SK-N-SH (cell line): ENCODE results near the gene MRGPRD. TPM values are rescaled to one million over a fixed set of nuclear protein-coding genes. Genes with fewer than 3 reads are reported as not detected.

Experiments
- CTCF ChIA-PET: fragments of 300-600, 350-600 bp; formaldehyde crosslinking; extraction: SDS; loops from one replicate; lab custom pipeline; 2021; lab: Yijun Ruan, JAX
- POLR2A ChIA-PET: fragments of 350-600 bp; sonication (Branson Sonifier 250); formaldehyde crosslinking; extraction: SDS; loops from one replicate; lab custom pipeline; 2020; ENCODE audit warnings: antibody characterized with exemption, inconsistent platforms; lab: Yijun Ruan, JAX
- DNase-seq: peaks from one replicate; pipeline ENCODE4 v3.0.0; 2012
- H2AFZ ChIP-seq: fragments of 200-600 bp; sonication (generic); 2 replicates; pipeline ENCODE4 v1.8.1; 2016; ENCODE audit warnings: antibody characterized with exemption, mild to moderate bottlenecking, low read depth
- H3F3A ChIP-seq: fragments of 200-600 bp; sonication (generic); replicated peaks from 2 replicates; pipeline ENCODE3; 2016; ENCODE audit warnings: antibody characterized with exemption, mild to moderate bottlenecking; ENCODE audit not compliant: insufficient read depth
- H3K27ac ChIP-seq, 2 experiments: fragments of 200-500 bp in 1 of 2; fragments of 200-600 bp in 1 of 2; sonication (Bioruptor generic) in 1 of 2; sonication (generic), shearing (Covaris generic) in 1 of 2; 2 replicates each; pipeline versions ENCODE4 v1.5.1 to v1.6.1; 2014 to 2016; ENCODE audit warnings: low read depth in 2 of 2, inconsistent platforms in 1 of 2, low read length in 1 of 2, mild to moderate bottlenecking in 1 of 2, mixed read lengths in 1 of 2
- H3K27me3 ChIP-seq: fragments of 200-600 bp; sonication (generic), shearing (Covaris generic); 2 replicates; pipeline ENCODE4 v1.6.1; 2016; ENCODE audit warnings: mixed run types; ENCODE audit not compliant: insufficient read depth
- H3K36me3 ChIP-seq, 2 experiments: fragments of 200-500 bp in 1 of 2; fragments of 200-600 bp in 1 of 2; sonication (Bioruptor generic) in 1 of 2; sonication (generic) in 1 of 2; replicated peaks in 1 of 2; 2 replicates each; pipeline versions ENCODE3 to v1.5.1; 2014 to 2016; ENCODE audit warnings: low read length in 1 of 2, mild to moderate bottlenecking in 1 of 2; ENCODE audit not compliant: insufficient read depth in 2 of 2, control insufficient read depth in 1 of 2
- H3K4me1 ChIP-seq, 2 experiments: fragments of 200-500 bp in 1 of 2; fragments of 200-600 bp in 1 of 2; sonication (Bioruptor generic) in 1 of 2; sonication (generic), shearing (Covaris generic) in 1 of 2; 2 replicates each; pipeline versions ENCODE4 v1.5.1 to v1.6.1; 2014 to 2016; ENCODE audit warnings: low read depth in 1 of 2, low read length in 1 of 2, mixed run types in 1 of 2; ENCODE audit not compliant: insufficient read depth in 2 of 2, control insufficient read depth in 1 of 2
- H3K4me2 ChIP-seq: fragments of 200-600 bp; sonication (generic), shearing (Covaris generic); 2 replicates; pipeline ENCODE4 v1.6.1; 2017; ENCODE audit warnings: mixed run types
- H3K4me3 ChIP-seq, 2 experiments: fragments of 200-500 bp in 1 of 2; fragments of 200-600 bp in 1 of 2; sonication (Bioruptor generic) in 1 of 2; sonication (generic), shearing (Covaris generic) in 1 of 2; 2 replicates each; pipeline versions ENCODE4 v1.5.1 to v1.8.1; 2014 to 2016; ENCODE audit warnings: low read depth in 2 of 2, inconsistent platforms in 1 of 2, low read length in 1 of 2, mild to moderate bottlenecking in 1 of 2, mixed read lengths in 1 of 2, moderate library complexity in 1 of 2
- H3K79me2 ChIP-seq: fragments of 200-600 bp; sonication (generic); 2 replicates; pipeline ENCODE4 v1.8.1; 2017; ENCODE audit warnings: mild to moderate bottlenecking; ENCODE audit not compliant: insufficient read depth
- H3K9ac ChIP-seq: fragments of 200-600 bp; sonication (generic); 2 replicates; pipeline ENCODE4 v1.6.1; 2017; ENCODE audit warnings: mixed run types
- H3K9me2 ChIP-seq: fragments of 200-600 bp; sonication (generic); 2 replicates; pipeline ENCODE4 v1.6.1; 2017; ENCODE audit warnings: mixed run types
- H3K9me3 ChIP-seq: fragments of 200-600 bp; sonication (generic); 2 replicates; pipeline ENCODE4 v1.6.1; 2017; ENCODE audit warnings: mixed run types, mild to moderate bottlenecking, moderate library complexity
- H4K20me1 ChIP-seq: fragments of 200-600 bp; sonication (generic); 2 replicates; pipeline ENCODE4 v1.6.1; 2017; ENCODE audit warnings: mild to moderate bottlenecking, mixed run types; ENCODE audit not compliant: insufficient read depth
- GABPA ChIP-seq: IDR thresholded peaks from 2 replicates; pipeline ENCODE4 v1.4.0; 2012; ENCODE audit warnings: low read depth, mild to moderate bottlenecking
- MAX ChIP-seq: IDR thresholded peaks from 2 replicates; pipeline ENCODE4 v1.4.0; 2012; ENCODE audit warnings: low read depth
- MEF2A ChIP-seq: IDR thresholded peaks from 2 replicates; pipeline ENCODE4 v1.4.0; 2012; ENCODE audit warnings: low read depth, borderline replicate concordance
- MXI1 ChIP-seq: IDR thresholded peaks from 2 replicates; pipeline ENCODE4 v1.6.1; 2012; ENCODE audit warnings: mild to moderate bottlenecking, low read depth, low read length, improper control_type of control experiment
- NFIC ChIP-seq: IDR thresholded peaks from 2 replicates; pipeline ENCODE4 v1.4.0; 2012; ENCODE audit warnings: borderline replicate concordance
- NRF1 ChIP-seq: IDR thresholded peaks from 2 replicates; pipeline ENCODE4 v1.6.1; 2012; ENCODE audit warnings: low read depth, mild to moderate bottlenecking, low read length
- PBX3 ChIP-seq: IDR thresholded peaks from 2 replicates; pipeline ENCODE4; 2012
- RAD21 ChIP-seq: IDR thresholded peaks from 2 replicates; pipeline ENCODE4 v1.6.1; 2012; ENCODE audit warnings: mild to moderate bottlenecking, low read length
- RCOR1 ChIP-seq: fragments of 150-350 bp; IDR thresholded peaks from 2 replicates; pipeline ENCODE4 v1.6.1; 2017; ENCODE audit warnings: antibody characterized with exemption, low read length
- REST ChIP-seq: IDR thresholded peaks from 2 replicates; pipeline ENCODE4 v1.6.1; 2012; ENCODE audit warnings: mild to moderate bottlenecking, low read depth, low read length, moderate library complexity
- RFX5 ChIP-seq: IDR thresholded peaks from 2 replicates; pipeline ENCODE4 v1.6.1; 2012; ENCODE audit warnings: mild to moderate bottlenecking, improper control_type of control experiment, low read length
- TAF1 ChIP-seq: IDR thresholded peaks from 2 replicates; pipeline ENCODE4 v1.6.1; 2012; ENCODE audit warnings: low read depth, mild to moderate bottlenecking, low read length, moderate library complexity, borderline replicate concordance
- TEAD4 ChIP-seq: IDR thresholded peaks from 2 replicates; pipeline ENCODE4 v1.4.0; 2012; ENCODE audit warnings: mild to moderate bottlenecking, borderline replicate concordance; ENCODE audit not compliant: insufficient read depth
- WGBS: methylation state at CpG from one replicate; pipeline ENCODE4 v1.1.6; 2017; ENCODE audit warnings: low lambda C conversion rate; 5-methylcytosine and 5-hydroxymethylcytosine counted together
- polyA plus RNA-seq, 3 experiments: library from polyadenylated mRNA; depleted of rRNA; stranded (reverse); fragments of >200 nt; gene quantifications; 2 replicates each; pipeline ENCODE4 v1.2.3, GENCODE V29; 2012
- TF ChIP-seq, protein P1 (sequence below): fragments of 150-350 bp; IDR thresholded peaks from 2 replicates; pipeline ENCODE4 v1.6.1; 2017; ENCODE audit warnings: antibody characterized with exemption, low read length, low read depth, borderline replicate concordance

The MRGPRD gene
- polyA plus RNA-seq, 1 of the 3 experiments (the other 2 are of a cell fraction) = not detected

- Histone ChIP-seq H3K27me3 (no peaks in the 10 kb centered on the region; the same call in 1 of the 2 replicates), H3K36me3 (no peaks in the 10 kb centered on the region), H3K4me1 (peaks cover 0 to 2% of the 10 kb centered on the region in 2 experiments; a peak in 1 of 4 replicates), H3K4me3 (no peak overlapping the region), H3K9me2 (no peaks in the 10 kb centered on the region), H3K9ac (no peak overlapping the region), H3K27ac (no peak overlapping the region), H4K20me1 (no peaks in the 10 kb centered on the region), H2AFZ (no peak overlapping the region), H3K9me3 (no peaks in the 10 kb centered on the region), H3K4me2 (no peak overlapping the region)
- 59% methylated on average over 8 of the region's 8 CpGs for WGBS
- ChIA-PET CTCF (interaction anchor here (1.4 kb wide), 1 partner anchor 75 kb away, joined by 4 read pairs; no protein-coding TSS in a partner anchor), POLR2A (no interaction called here)
- no peak for DNase-seq
- TF ChIP-seq RAD21 (no peak), RFX5 (no peak), TAF1 (no peak), MXI1 (no peak), MEF2A (no peak), GABPA (no peak)
- TF ChIP-seq, protein P1, sequence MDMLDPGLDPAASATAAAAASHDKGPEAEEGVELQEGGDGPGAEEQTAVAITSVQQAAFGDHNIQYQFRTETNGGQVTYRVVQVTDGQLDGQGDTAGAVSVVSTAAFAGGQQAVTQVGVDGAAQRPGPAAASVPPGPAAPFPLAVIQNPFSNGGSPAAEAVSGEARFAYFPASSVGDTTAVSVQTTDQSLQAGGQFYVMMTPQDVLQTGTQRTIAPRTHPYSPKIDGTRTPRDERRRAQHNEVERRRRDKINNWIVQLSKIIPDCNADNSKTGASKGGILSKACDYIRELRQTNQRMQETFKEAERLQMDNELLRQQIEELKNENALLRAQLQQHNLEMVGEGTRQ = no peak
- TF ChIP-seq, all 33 proteins: peak for 0
- no peaks in the 10 kb centered on the region for H3K79me2 ChIP-seq
- H3F3A ChIP-seq = no peaks in the 10 kb centered on the region
Observed at GRCh38 chr11:68969386-68969785, 11.4 kb downstream of the MRGPRD start.

GRCh38 chr11:68968306-68969250 is 12.2 kb downstream of the MRGPRD start:
- Histone ChIP-seq H3K27ac (no peak overlapping the region), H4K20me1 (no peaks in the 10 kb centered on the region), H3K4me2 (no peak overlapping the region), H3K9me3 (no peaks in the 10 kb centered on the region), H3F3A (no peaks in the 10 kb centered on the region), H3K9me2 (no peaks in the 10 kb centered on the region), H3K27me3 (no peaks in the 10 kb centered on the region; the same call in 1 of the 2 replicates), H3K4me3 (no peak overlapping the region), H3K79me2 (no peaks in the 10 kb centered on the region), H3K4me1 (peaks cover 0 to 2% of the 10 kb centered on the region in 2 experiments; a peak in 1 of 4 replicates), H2AFZ (no peak overlapping the region), H3K36me3 (no peaks in the 10 kb centered on the region), H3K9ac (no peak overlapping the region)
- no peak for TF ChIP-seq RCOR1
- TF ChIP-seq, protein P1 = no peak
- TF ChIP-seq MEF2A = no peak
- no peak for TF ChIP-seq NFIC
- TF ChIP-seq MAX = no peak
- no peak for TF ChIP-seq REST
- TF ChIP-seq PBX3 = no peak
- TF ChIP-seq TEAD4 = no peak
- TF ChIP-seq NRF1 = no peak
- ChIA-PET POLR2A (no interaction called here), CTCF (interaction anchor here (1.4 kb wide), 1 partner anchor 75 kb away, joined by 4 read pairs; no protein-coding TSS in a partner anchor)
- 81% methylated on average over 24 of the region's 29 CpGs for WGBS
- no peak for DNase-seq
